Esophagus squamous epithelium (tissue), 4 donors: ENCODE results near the gene NPLOC4.

Source experiments
- POLR2A ChIP-seq, 4 donors: fragments of 450-650 bp; IDR thresholded peaks; one replicate each; pipeline ENCODE4 v1.6.1; 2017; ENCODE audit warnings: antibody characterized with exemption in 4 of 4, mild to moderate bottlenecking in 4 of 4, moderate library complexity in 3 of 4
- TF ChIP-seq, protein P1 (sequence below), 6 experiments: fragments of 450-650 bp in 4 of 6; fragments of 200-600 bp in 2 of 6; sonication (generic) in 2 of 6; IDR thresholded peaks; one replicate each; pipeline ENCODE4 v1.5.1; 2016 to 2019; ENCODE audit warnings: antibody characterized with exemption in 6 of 6, mild to moderate bottlenecking in 4 of 6, moderate library complexity in 4 of 6

DNA sequence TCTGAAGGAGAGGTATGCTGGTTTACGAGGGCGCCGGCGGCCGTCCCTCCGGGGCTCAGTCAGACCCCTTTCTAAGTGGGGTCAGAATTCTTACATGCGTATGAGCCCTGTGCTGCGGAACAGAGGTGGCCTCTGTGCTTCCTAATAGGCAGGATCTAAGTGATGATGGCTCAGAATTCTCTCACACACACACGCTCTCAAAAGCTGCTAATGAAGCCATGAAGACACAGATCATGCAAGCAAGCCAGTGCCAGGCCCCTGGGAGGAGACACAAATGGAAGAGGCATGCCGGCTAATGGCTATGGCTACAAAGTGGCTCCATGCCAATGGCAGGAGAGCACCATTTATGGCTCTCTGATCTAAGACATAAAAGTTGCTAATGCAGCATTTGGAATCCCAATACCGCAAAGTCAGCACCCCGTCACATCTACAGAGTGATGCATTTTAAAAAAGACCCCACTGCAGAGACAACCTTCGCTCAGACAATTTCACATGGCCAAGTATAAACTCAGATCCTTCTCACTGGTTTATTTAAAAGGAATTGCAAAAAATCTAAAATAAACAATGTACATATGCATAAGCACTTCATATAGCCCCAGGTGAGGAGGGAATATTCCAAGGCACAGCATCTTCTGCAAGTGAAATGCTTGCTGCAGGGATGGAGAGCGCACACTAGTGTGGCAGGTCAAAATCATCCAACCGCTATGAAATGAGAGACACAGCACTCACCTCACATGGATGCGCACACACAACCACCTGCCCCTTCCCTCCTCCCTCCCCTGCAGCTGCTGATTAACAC lies 24.5 kb downstream of the NPLOC4 start:
- TF ChIP-seq, protein P1, sequence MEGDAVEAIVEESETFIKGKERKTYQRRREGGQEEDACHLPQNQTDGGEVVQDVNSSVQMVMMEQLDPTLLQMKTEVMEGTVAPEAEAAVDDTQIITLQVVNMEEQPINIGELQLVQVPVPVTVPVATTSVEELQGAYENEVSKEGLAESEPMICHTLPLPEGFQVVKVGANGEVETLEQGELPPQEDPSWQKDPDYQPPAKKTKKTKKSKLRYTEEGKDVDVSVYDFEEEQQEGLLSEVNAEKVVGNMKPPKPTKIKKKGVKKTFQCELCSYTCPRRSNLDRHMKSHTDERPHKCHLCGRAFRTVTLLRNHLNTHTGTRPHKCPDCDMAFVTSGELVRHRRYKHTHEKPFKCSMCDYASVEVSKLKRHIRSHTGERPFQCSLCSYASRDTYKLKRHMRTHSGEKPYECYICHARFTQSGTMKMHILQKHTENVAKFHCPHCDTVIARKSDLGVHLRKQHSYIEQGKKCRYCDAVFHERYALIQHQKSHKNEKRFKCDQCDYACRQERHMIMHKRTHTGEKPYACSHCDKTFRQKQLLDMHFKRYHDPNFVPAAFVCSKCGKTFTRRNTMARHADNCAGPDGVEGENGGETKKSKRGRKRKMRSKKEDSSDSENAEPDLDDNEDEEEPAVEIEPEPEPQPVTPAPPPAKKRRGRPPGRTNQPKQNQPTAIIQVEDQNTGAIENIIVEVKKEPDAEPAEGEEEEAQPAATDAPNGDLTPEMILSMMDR (IDR thresholded peaks at IDR 0.05), result no peak
- TF ChIP-seq POLR2A (IDR thresholded peaks at IDR 0.05), result no peak
